GM20000 (cell line): ENCODE data around the gene BMERB1.

Experiments used
- DNase-seq: peaks from one replicate; pipeline ENCODE4 v3.0.0; 2012; ENCODE audit warnings: low spot score
- TF ChIP-seq, protein P1 (sequence below): IDR thresholded peaks from 2 replicates; pipeline ENCODE4 v1.5.1; 2012; ENCODE audit warnings: mild to moderate bottlenecking, control low read depth; ENCODE audit errors: extremely low read depth, missing control alignments

The BMERB1 gene

DNA sequence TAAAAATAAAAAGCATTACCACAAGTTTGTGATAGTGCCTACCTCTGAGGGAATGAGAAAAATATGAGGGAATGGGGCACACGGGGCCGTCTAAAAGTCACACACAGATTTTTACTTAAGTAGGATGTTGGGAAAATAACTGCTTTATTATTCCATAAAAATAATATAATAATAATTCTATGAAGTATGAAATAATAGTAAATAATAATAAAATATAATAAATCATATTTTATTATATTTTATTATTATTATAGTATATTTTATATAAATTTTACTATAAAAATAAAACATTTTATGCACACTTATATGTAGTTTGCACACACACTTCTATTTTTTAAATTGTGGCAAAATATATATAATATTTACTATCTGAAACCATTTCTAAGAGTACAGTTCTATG is 92.3 kb downstream of the BMERB1 start:
- no peak for DNase-seq
- TF ChIP-seq, protein P1, sequence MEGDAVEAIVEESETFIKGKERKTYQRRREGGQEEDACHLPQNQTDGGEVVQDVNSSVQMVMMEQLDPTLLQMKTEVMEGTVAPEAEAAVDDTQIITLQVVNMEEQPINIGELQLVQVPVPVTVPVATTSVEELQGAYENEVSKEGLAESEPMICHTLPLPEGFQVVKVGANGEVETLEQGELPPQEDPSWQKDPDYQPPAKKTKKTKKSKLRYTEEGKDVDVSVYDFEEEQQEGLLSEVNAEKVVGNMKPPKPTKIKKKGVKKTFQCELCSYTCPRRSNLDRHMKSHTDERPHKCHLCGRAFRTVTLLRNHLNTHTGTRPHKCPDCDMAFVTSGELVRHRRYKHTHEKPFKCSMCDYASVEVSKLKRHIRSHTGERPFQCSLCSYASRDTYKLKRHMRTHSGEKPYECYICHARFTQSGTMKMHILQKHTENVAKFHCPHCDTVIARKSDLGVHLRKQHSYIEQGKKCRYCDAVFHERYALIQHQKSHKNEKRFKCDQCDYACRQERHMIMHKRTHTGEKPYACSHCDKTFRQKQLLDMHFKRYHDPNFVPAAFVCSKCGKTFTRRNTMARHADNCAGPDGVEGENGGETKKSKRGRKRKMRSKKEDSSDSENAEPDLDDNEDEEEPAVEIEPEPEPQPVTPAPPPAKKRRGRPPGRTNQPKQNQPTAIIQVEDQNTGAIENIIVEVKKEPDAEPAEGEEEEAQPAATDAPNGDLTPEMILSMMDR = no peak

DNA sequence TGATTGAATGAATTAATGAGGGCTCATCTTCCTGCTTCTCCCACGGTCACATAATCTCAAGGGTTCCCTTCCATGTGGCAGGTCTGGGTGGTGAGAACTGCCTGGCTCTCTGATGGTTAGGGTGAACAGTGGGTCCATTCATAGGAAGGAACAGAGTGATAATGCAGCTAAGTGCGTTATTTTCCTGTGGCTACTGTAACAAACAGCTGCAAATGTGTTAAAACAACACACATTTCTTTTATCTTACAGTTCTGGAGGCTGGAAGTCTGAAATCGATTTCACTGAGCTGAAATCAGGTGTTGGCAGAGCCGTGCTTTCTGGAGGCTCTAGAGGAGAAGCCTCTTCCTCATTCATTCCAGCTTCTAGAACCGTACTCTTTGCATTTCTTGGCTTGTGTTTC is 95.3 kb downstream of the BMERB1 start:
- TF ChIP-seq, protein P1 = no peak
- DNase-seq = no peak

DNA sequence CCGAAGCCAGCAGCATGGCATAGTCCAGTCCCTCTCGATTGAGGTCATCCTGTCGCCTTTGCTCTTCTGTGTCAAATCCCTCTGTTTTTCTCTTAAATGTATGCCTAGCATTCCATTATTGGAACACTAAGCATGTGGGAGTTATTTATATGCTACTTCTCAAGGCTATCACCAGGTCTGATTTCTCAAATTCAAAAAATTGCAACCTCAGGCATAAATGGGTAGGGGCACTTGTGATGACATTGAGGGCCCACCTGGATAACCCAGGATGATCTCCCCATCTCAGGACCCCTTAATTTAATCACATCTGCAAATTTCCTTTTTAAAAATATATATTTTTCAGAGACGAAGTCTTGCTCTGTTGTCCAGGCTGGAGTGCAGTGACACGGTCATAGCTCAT is 95.7 kb downstream of the BMERB1 start:
- TF ChIP-seq, protein P1 = no peak
- DNase-seq = no peak

DNA sequence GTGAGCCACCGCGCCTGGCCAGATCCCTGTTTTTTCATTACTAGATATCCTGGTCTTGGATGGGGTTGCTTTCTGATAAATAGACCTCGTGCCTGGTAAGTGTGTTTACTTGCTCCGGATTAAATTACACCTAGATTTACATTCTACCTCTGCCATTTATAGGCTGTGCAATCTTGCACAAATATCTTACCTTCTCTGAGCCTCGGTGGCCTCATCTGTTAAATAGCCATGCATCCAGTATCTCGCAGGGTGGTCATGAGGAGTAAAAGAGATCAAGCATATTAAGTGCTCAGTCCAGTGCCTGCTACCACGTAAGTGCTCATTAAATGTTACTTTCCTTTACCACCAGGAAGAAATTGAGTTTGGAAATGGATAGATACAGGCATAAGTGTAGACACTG is 98.4 kb downstream of the BMERB1 start:
- TF ChIP-seq, protein P1 = no peak

DNA sequence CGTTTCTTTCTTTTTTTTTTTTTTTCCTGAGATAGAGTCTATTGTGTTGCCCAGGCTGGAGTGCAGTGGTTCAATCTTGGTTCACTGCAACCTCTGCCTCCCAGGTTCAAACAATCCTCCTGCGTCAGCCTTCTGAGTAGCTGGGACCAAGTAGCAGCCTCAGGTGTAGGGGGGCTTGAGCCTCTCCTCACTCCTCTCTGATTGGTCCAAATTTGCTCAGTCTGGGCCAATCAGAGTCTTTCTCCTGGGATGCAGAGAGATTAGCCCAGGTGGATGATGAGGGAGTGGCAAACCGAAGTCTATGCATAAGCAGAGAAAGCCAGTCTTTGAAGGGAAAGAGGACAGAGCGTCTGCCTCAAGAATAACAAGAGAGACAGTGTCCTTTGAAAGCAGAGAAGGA is 99.0 kb downstream of the BMERB1 start:
- DNase-seq = no peak
- TF ChIP-seq, protein P1 = no peak

More for the DNA sequence above, 98.4 kb downstream of the BMERB1 start:
- DNase-seq = no peak

DNA sequence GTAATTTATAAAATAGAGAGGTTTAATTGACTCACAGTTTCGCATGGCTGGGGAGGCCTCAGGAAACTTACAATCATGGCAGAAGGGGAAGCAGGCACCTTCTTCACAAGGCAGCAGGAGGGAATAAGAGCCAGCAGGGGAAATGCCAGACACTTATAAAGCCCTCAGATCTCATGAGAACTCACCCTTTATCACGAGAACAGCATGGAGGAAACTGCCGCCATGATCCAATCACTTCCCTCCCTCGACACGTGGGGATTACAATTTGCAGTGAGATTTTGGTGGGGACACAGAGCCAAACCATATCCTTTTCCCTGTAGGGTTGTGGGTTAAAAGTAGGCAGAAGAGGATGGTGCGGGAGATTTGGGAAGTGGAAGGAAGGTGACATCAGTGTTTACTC is 101.4 kb downstream of the BMERB1 start:
- TF ChIP-seq, protein P1 = no peak
- DNase-seq = no peak

DNA sequence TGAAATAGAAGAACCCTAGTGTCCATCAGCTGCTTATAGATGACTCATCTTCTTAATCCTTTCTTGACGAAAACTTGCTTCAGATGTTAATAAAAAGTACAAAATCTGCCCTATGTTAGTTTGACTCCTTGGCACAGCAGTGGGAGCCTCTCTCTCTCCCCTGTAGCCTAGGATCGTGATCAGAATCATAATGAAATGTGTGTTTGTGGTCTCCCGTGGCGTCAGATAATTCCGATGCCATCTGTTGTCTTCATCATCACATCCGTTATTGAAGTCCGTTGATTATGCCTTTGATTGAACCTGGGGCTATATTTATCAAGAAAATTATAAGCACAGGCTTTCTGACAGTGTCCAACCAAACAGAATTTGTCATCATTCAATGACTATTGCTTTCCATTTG is 102.5 kb downstream of the BMERB1 start:
- DNase-seq = no peak

More for the DNA sequence above, 102.5 kb downstream of the BMERB1 start:
- TF ChIP-seq, protein P1 = no peak
